GM18511 (cell line): Measurements from ENCODE around the gene ID3.
"Not testable (repeated sequence)": the region's sequence is repeated elsewhere in the genome, so short reads cannot be mapped to it uniquely, and the experiment has no call there.

Experiments
- ATAC-seq: cut with Tn5 transposase; IDR thresholded peaks from one replicate; pipeline ENCODE4 v1.9.1; 2021; ENCODE audit warnings: mild to moderate bottlenecking, moderate library complexity; ENCODE audit not compliant: unreplicated experiment

The ID3 gene

GRCh38 chr1:23554481-23555269 is 4.6 kb downstream of the ID3 start:
- ATAC-seq = peak; percentile 64

- ATAC-seq = no peak
Observed at GRCh38 chr1:23554127-23554480, 5.2 kb downstream of the ID3 start.

- no peak for ATAC-seq
Observed at GRCh38 chr1:23553231-23554126, 5.8 kb downstream of the ID3 start.

GRCh38 chr1:23551849-23552248 is 7.5 kb downstream of the ID3 start:
- ATAC-seq = no peak

GRCh38 chr1:23548704-23549143 is 10.6 kb downstream of the ID3 start:
- ATAC-seq = no peak

GRCh38 chr1:23546897-23547584 is 12.3 kb downstream of the ID3 start:
- no peak for ATAC-seq

GRCh38 chr1:23545851-23546250 is 13.4 kb downstream of the ID3 start:
- ATAC-seq = no peak

- no peak for ATAC-seq
Observed at GRCh38 chr1:23544444-23545389, 14.6 kb downstream of the ID3 start.

GRCh38 chr1:23543707-23544443 is 15.4 kb downstream of the ID3 start:
- no peak for ATAC-seq

GRCh38 chr1:23542940-23543339 is 16.4 kb downstream of the ID3 start:
- not testable (repeated sequence) for ATAC-seq

GRCh38 chr1:23539698-23540266 is 19.5 kb downstream of the ID3 start:
- ATAC-seq = peak; percentile 89

- ATAC-seq = no peak
Observed at GRCh38 chr1:23537296-23537973, 21.9 kb downstream of the ID3 start.

GRCh38 chr1:23533246-23534023 is 25.9 kb downstream of the ID3 start:
- ATAC-seq = no peak

GRCh38 chr1:23531562-23532094 is 27.7 kb downstream of the ID3 start:
- no peak for ATAC-seq

- ATAC-seq = peak; percentile 58
Observed at GRCh38 chr1:23530747-23531561, 28.3 kb downstream of the ID3 start, which contains the start of gene E2F2. Gene E2F2, minus strand, starts transcription at chr1:23531233. Its CDS starts 440 bp downstream, at chr1:23530793.

GRCh38 chr1:23530087-23530746 is 29.1 kb downstream of the ID3 start:
- no peak for ATAC-seq
